Stomach (tissue), 9 donors: ENCODE results near the gene TATDN2. TPM values are rescaled to one million over a fixed set of nuclear protein-coding genes. Genes with fewer than 3 reads are reported as not detected.

Experiments
- DNase-seq, 2 donors: peaks; one replicate each; pipeline versions ENCODE4 v3.0.0 to v3.0.0-alpha.2; 2013 to 2019
- H3K27ac ChIP-seq, 5 donors: fragments of 200-600 bp in 4 of 5; sonication (generic) in 4 of 5; one replicate each; pipeline ENCODE4 v1.5.1; 2013 to 2019; ENCODE audit warnings: mild to moderate bottlenecking in 1 of 5, moderate library complexity in 1 of 5
- H3K27me3 ChIP-seq, 3 donors: fragments of 200-600 bp; sonication (generic); one replicate each; pipeline ENCODE4 v1.5.1; 2017 to 2019; ENCODE audit warnings: mixed run types in 1 of 3
- H3K36me3 ChIP-seq, 4 donors: fragments of 200-600 bp; sonication (generic); 1 replicate in 3 of 4; 2 replicates in 1 of 4; pipeline ENCODE4 v1.5.1; 2016 to 2019
- H3K4me1 ChIP-seq, 4 donors: fragments of 200-600 bp; sonication (generic); one replicate each; pipeline ENCODE4 v1.5.1; 2016 to 2019
- H3K4me3 ChIP-seq, 4 donors: fragments of 200-600 bp; sonication (generic) in 3 of 4; one replicate each; pipeline ENCODE4 v1.5.1; 2016 to 2019; ENCODE audit warnings: mild to moderate bottlenecking in 1 of 4
- H3K9me3 ChIP-seq, 4 donors: fragments of 200-600 bp; sonication (generic); one replicate each; pipeline ENCODE4 v1.5.1; 2016 to 2019
- CTCF ChIP-seq, 7 experiments: fragments of 450-650 bp in 4 of 7; fragments of 200-600 bp in 3 of 7; sonication (generic) in 3 of 7; IDR thresholded peaks; one replicate each; pipeline ENCODE4 v1.5.1; 2016 to 2019; ENCODE audit warnings: antibody characterized with exemption in 7 of 7, control low read depth in 2 of 7, mild to moderate bottlenecking in 1 of 7
- EP300 ChIP-seq: sonication (generic); formaldehyde crosslinking; IDR thresholded peaks from one replicate; pipeline ENCODE4 v1.6.1; 2017; ENCODE audit warnings: antibody characterized with exemption
- POLR2A ChIP-seq, 4 donors: fragments of 450-650 bp; IDR thresholded peaks; one replicate each; pipeline ENCODE4 v1.6.1; 2016; ENCODE audit warnings: antibody characterized with exemption in 4 of 4, control low read depth in 2 of 4, mild to moderate bottlenecking in 1 of 4, moderate library complexity in 1 of 4
- POLR2AphosphoS5 ChIP-seq, 3 donors: sonication (generic); formaldehyde crosslinking; IDR thresholded peaks; one replicate each; pipeline ENCODE4 v1.6.1; 2016; ENCODE audit warnings: antibody characterized with exemption in 3 of 3
- WGBS, 5 donors: extraction: QIAGEN DNeasy Blood & Tissue Kit in 3 of 5; methylation state at CpG; one replicate each; pipeline versions ENCODE4 v1.1.5 to v1.1.7; 2013 to 2018; 5-methylcytosine and 5-hydroxymethylcytosine counted together
- intact Hi-C: fragments of 100-400 bp; cut with DNase I; formaldehyde crosslinking; loops from one replicate; pipeline ENCODE4 v1.15.1; 2023; ENCODE audit warnings: low total_unique reads
- polyA plus RNA-seq, 3 donors: library from polyadenylated mRNA; stranded (reverse); fragments of 200-250 nt; gene quantifications; one replicate each; pipeline ENCODE4 v1.2.3, GENCODE V29; 2013
- total RNA-seq, 5 donors: library from RNA; depleted of rRNA; stranded (reverse); fragments of >200 nt; gene quantifications; one replicate each; pipeline versions ENCODE4 v1.1.0 to v1.2.3, GENCODE V29; 2014 to 2016
- donor health status: healthy with polysubstance abuse.
- donor health status: Bipolar disorder and iron deficiency.
- donor health status: healthy.

The TATDN2 gene
- total and polyA plus RNA-seq, 8 donors = 10.4 to 37.5 (median 17.1) TPM

GRCh38 chr3:10247679-10248183 lies 528 bp upstream of the TATDN2 start:
- intact Hi-C loops = no loop called here
- Histone ChIP-seq H3K27me3 (no peaks in the 10 kb centered on the region), H3K4me3 (peak overlapping the region; percentile 72 to 89 (median 84)), H3K36me3 (peaks cover 0 to 21% (median 17%) of the 10 kb centered on the region in 4 donors), H3K27ac (peak overlapping the region; percentile 82 to 96 (median 87)), H3K9me3 (peaks cover 0 to 19% (median 12%) of the 10 kb centered on the region in 4 donors), H3K4me1 (peaks cover 22 to 46% (median 35%) of the 10 kb centered on the region in 4 donors)
- TF ChIP-seq EP300 (no peak), POLR2A (IDR thresholded peaks at IDR 0.05) (no peak), CTCF (IDR thresholded peaks at IDR 0.05) (no peak), POLR2AphosphoS5 (IDR thresholded peaks at IDR 0.05) (no peak)
- 46 to 59% (median 52%) methylated on average over 14 of the region's 14 CpGs for WGBS, 5 donors
- DNase-seq = no peak

- Histone ChIP-seq H3K9me3 (peaks cover 0 to 19% (median 12%) of the 10 kb centered on the region in 4 donors), H3K4me1 (peaks cover 31 to 60% (median 47%) of the 10 kb centered on the region in 4 donors), H3K36me3 (peaks cover 4 to 33% (median 28%) of the 10 kb centered on the region in 4 donors), H3K27ac (peak overlapping the region; percentile 82 to 96 (median 87)), H3K4me3 (peak overlapping the region; percentile 72 to 89 (median 84)), H3K27me3 (no peaks in the 10 kb centered on the region)
- WGBS, 5 donors = 0 to 2% (median 1%) methylated on average over 28 to 32 of the region's 32 CpGs
- peak in 1 of 2 donors; percentile 47 for DNase-seq
- TF ChIP-seq POLR2AphosphoS5 (IDR thresholded peaks at IDR 0.05) (no peak), CTCF (IDR thresholded peaks at IDR 0.05) (no peak), POLR2A (IDR thresholded peaks at IDR 0.05) (no peak), EP300 (no peak)
- intact Hi-C loops = no loop called here
These were observed 907 bp downstream of the TATDN2 start for GRCh38 chr3:10248984-10249748.

- WGBS, 5 donors = 8 to 14% (median 10%) methylated on average over 3 of the region's 3 CpGs
- Histone ChIP-seq H3K4me3 (peak overlapping the region; percentile 72 to 89 (median 84)), H3K4me1 (peaks cover 34 to 66% (median 53%) of the 10 kb centered on the region in 4 donors), H3K36me3 (peaks cover 4 to 34% (median 27%) of the 10 kb centered on the region in 4 donors), H3K27me3 (no peaks in the 10 kb centered on the region), H3K9me3 (peaks cover 0 to 13% (median 7%) of the 10 kb centered on the region in 4 donors), H3K27ac (peak overlapping the region in 4 of 5 donors; percentile 87 to 96 (median 90))
- DNase-seq = peak in 1 of 2 donors; percentile 14
- intact Hi-C loops = no loop called here
- TF ChIP-seq POLR2A (IDR thresholded peaks at IDR 0.05) = no peak
- TF ChIP-seq CTCF (IDR thresholded peaks at IDR 0.05) = no peak
- TF ChIP-seq POLR2AphosphoS5 (IDR thresholded peaks at IDR 0.05) = no peak
- TF ChIP-seq EP300 = no peak
These were observed 1.6 kb downstream of the TATDN2 start for GRCh38 chr3:10249833-10250232.

GRCh38 chr3:10251006-10251405 lies 2.7 kb downstream of the TATDN2 start:
- DNase-seq = no peak
- H3K4me1 ChIP-seq = peaks cover 34 to 73% (median 54%) of the 10 kb centered on the region in 4 donors
- intact Hi-C loops = no loop called here
- 86 to 97% (median 92%) methylated on average over 3 of the region's 3 CpGs for WGBS, 5 donors
- peak overlapping the region in 1 of 4 donors; percentile 72 for H3K4me3 ChIP-seq
- H3K9me3 ChIP-seq = peaks cover 0 to 1% (median under 1%) of the 10 kb centered on the region in 4 donors
- H3K27me3 ChIP-seq = no peaks in the 10 kb centered on the region
- peak overlapping the region in 1 of 5 donors; percentile 94 for H3K27ac ChIP-seq
- TF ChIP-seq CTCF (IDR thresholded peaks at IDR 0.05) (no peak), EP300 (no peak), POLR2A (IDR thresholded peaks at IDR 0.05) (no peak), POLR2AphosphoS5 (IDR thresholded peaks at IDR 0.05) (no peak)
- H3K36me3 ChIP-seq = peaks cover 5 to 46% (median 37%) of the 10 kb centered on the region in 4 donors
